Measurements from ENCODE around the gene NT5DC2. TPM values are rescaled to one million over a fixed set of nuclear protein-coding genes. Genes with fewer than 3 reads are reported as not detected.

Gene NT5DC2
- total RNA-seq, 1 donor from 2014 or later, result 39.7 TPM

- Histone ChIP-seq H3K9me3 (no peaks in the 10 kb centered on the region), H3K36me3 (no peaks in the 10 kb centered on the region), H3K27me3 (no peaks in the 10 kb centered on the region), H3K4me1 (no peaks in the 10 kb centered on the region), H3K4me3 (no peak overlapping the region), H3K27ac (no peak overlapping the region)
- TF ChIP-seq CTCF (IDR thresholded peaks at IDR 0.05), result no peak
- DNase-seq, result no peak
- peak; percentile 18 for ATAC-seq
- intact Hi-C loops (cut with DNase I), result no loop called here
Measured at GRCh38 chr3:52507359-52507758, 26.3 kb downstream of the NT5DC2 start.

GRCh38 chr3:52506266-52506966 is 27.2 kb downstream of the NT5DC2 start:
- no peak for DNase-seq
- intact Hi-C loops (cut with DNase I), result no loop called here
- ATAC-seq, result no peak
- Histone ChIP-seq H3K4me1 (no peaks in the 10 kb centered on the region), H3K27ac (no peak overlapping the region), H3K9me3 (no peaks in the 10 kb centered on the region), H3K36me3 (no peaks in the 10 kb centered on the region), H3K4me3 (no peak overlapping the region), H3K27me3 (no peaks in the 10 kb centered on the region)
- TF ChIP-seq CTCF (IDR thresholded peaks at IDR 0.05), result no peak

DNA sequence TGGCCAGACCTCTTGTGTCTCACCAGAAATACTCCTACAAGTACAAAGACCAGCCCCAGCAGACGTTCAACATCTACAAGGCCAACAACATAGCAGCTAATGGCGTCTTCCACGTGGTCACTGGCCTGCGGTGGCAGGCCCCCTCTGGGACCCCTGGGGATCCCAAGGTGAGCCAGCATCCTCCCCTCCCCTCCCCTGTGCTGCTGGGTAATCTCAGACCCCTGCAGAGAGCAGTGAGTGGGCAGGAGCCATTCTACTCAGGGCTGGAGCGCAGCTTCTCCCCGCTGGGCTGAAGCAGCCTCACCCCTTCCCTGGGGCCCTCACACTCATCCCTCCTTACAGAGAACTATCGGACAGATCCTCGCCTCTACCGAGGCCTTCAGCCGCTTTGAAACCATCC is 28.7 kb downstream of the NT5DC2 start:
- Histone ChIP-seq H3K27ac (no peak overlapping the region), H3K4me1 (no peaks in the 10 kb centered on the region), H3K27me3 (no peaks in the 10 kb centered on the region), H3K9me3 (no peaks in the 10 kb centered on the region), H3K36me3 (no peaks in the 10 kb centered on the region), H3K4me3 (no peak overlapping the region)
- no peak for DNase-seq
- no peak for TF ChIP-seq CTCF (IDR thresholded peaks at IDR 0.05)
- no peak for ATAC-seq
- intact Hi-C loops (cut with DNase I), result no loop called here

DNA sequence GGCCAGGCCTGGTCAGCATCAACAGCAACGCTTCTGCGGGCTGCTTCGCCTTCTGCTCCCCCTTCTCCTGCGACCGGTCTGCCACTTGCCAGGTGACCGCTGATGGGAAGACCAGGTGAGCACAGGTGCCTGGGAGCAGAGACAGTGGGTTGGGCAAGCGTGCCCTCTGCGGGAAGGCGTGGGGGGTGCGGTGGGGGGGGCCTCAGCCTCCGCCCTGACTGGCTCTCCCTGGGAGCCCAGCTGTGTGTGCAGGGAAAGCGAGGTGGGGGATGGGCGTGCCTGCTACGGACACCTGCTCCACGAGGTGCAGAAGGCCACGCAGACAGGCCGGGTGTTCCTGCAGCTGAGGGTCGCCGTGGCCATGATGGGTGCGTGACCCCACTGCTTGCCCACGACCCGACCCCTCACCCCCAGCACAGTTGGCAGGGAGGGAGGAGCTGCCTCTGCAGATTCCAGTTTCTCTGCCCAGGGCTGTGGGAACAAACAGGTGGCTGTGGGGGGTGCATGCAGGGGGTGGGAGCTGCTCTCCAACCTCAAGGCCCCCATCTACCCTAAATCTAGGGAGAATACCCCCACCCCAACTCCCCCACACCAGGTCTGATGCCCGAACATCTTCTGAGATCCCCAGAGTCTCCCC is 29.8 kb downstream of the NT5DC2 start:
- no peak for ATAC-seq
- Histone ChIP-seq H3K4me1 (no peaks in the 10 kb centered on the region), H3K27ac (no peak overlapping the region)

GRCh38 chr3:52502808-52503350 is 30.8 kb downstream of the NT5DC2 start:
- no peak for DNase-seq
- TF ChIP-seq CTCF (IDR thresholded peaks at IDR 0.05), result no peak
- Histone ChIP-seq H3K27ac (no peak overlapping the region), H3K9me3 (no peaks in the 10 kb centered on the region), H3K4me3 (no peak overlapping the region), H3K4me1 (peaks cover 6% of the 10 kb centered on the region), H3K27me3 (no peaks in the 10 kb centered on the region), H3K36me3 (no peaks in the 10 kb centered on the region)
- no peak for ATAC-seq
- intact Hi-C loops (cut with DNase I), result no loop called here

More for the DNA sequence above, 29.8 kb downstream of the NT5DC2 start:
- no peaks in the 10 kb centered on the region for H3K36me3 ChIP-seq
- no peak overlapping the region for H3K4me3 ChIP-seq
- intact Hi-C loops (cut with DNase I), result no loop called here
- no peaks in the 10 kb centered on the region for H3K27me3 ChIP-seq
- no peaks in the 10 kb centered on the region for H3K9me3 ChIP-seq
- no peak for TF ChIP-seq CTCF (IDR thresholded peaks at IDR 0.05)
- DNase-seq, result no peak

All from upper lobe of right lung (tissue), 1 donor.